ENCODE results near the gene LRTM2.

DNA sequence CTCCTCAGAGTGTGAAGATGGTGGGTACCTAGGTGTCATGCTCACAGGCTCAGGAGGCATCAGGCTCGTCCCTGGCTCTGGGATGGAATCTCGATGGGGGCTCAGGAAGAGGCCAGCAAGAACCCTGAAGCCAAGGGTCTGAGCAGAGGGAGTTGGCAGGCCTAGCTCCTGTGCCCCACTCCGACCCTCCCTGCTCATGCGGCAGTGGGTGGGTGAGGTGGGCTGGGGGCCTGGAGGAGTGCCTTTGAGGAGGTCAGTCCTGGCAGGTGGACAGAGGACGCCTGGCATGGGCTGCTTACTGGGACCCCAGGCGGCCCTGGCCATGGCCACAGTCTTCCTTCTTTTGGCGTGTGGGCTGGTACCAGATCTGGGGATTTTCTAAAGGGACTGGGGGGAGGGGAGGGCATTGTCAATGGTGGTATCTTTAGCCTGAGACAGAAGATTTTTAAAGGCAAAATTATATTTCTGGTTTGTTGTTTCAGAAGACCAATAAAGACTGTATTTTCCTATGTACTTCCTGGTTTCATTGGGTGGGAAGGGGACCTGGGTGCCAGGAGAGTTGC lies 16.0 kb downstream of the LRTM2 start:
- TF ChIP-seq, protein P1, sequence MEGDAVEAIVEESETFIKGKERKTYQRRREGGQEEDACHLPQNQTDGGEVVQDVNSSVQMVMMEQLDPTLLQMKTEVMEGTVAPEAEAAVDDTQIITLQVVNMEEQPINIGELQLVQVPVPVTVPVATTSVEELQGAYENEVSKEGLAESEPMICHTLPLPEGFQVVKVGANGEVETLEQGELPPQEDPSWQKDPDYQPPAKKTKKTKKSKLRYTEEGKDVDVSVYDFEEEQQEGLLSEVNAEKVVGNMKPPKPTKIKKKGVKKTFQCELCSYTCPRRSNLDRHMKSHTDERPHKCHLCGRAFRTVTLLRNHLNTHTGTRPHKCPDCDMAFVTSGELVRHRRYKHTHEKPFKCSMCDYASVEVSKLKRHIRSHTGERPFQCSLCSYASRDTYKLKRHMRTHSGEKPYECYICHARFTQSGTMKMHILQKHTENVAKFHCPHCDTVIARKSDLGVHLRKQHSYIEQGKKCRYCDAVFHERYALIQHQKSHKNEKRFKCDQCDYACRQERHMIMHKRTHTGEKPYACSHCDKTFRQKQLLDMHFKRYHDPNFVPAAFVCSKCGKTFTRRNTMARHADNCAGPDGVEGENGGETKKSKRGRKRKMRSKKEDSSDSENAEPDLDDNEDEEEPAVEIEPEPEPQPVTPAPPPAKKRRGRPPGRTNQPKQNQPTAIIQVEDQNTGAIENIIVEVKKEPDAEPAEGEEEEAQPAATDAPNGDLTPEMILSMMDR (conservative IDR thresholded peaks at IDR 0.05; ENCODE audit: low read depth, low read length) = no peak
- TF ChIP-seq EZH2 (IDR thresholded peaks at IDR 0.05; ENCODE audit: low read length, unreplicated experiment) (no peak), EZH2phosphoT487 (IDR thresholded peaks at IDR 0.05; ENCODE audit: borderline replicate concordance, low read length) (no peak)

Data from PC-3 (cell line).